GM21825 (cell line): ENCODE measurements around the gene MYOM1.
A peak's percentile ranks its signal among the peaks of the same experiment; 100 is the strongest.

Experiments used
- ATAC-seq: cut with Tn5 transposase; IDR thresholded peaks from one replicate; pipeline ENCODE4 v1.9.1; 2021; ENCODE audit warnings: mild to moderate bottlenecking, moderate library complexity; ENCODE audit not compliant: unreplicated experiment

Gene MYOM1

GRCh38 chr18:3190610-3191009, 29.2 kb downstream of the MYOM1 start:
- ATAC-seq: no peak

GRCh38 chr18:3189884-3190283, 29.9 kb downstream of the MYOM1 start:
- ATAC-seq: no peak

- ATAC-seq: no peak
Measured at GRCh38 chr18:3186678-3187658, 32.8 kb downstream of the MYOM1 start.

GRCh38 chr18:3184275-3184963, 35.3 kb downstream of the MYOM1 start:
- no peak for ATAC-seq

GRCh38 chr18:3183103-3183717, 36.6 kb downstream of the MYOM1 start:
- no peak for ATAC-seq

GRCh38 chr18:3180325-3180724, 39.4 kb downstream of the MYOM1 start:
- no peak for ATAC-seq

- peak; percentile 50 for ATAC-seq
Measured at GRCh38 chr18:3179430-3180089, 40.2 kb downstream of the MYOM1 start.

- ATAC-seq: peak; percentile 84
Measured at GRCh38 chr18:3177902-3178687, 41.7 kb downstream of the MYOM1 start.

- ATAC-seq: no peak
Measured at GRCh38 chr18:3175195-3175758, 44.5 kb downstream of the MYOM1 start.

GRCh38 chr18:3172097-3172496, 47.7 kb downstream of the MYOM1 start:
- no peak for ATAC-seq

GRCh38 chr18:3171631-3172030, 48.1 kb downstream of the MYOM1 start:
- ATAC-seq: no peak

- no peak for ATAC-seq
Measured at GRCh38 chr18:3170441-3171161, 49.2 kb downstream of the MYOM1 start.

GRCh38 chr18:3164381-3164780, 55.4 kb downstream of the MYOM1 start:
- ATAC-seq: no peak

GRCh38 chr18:3163968-3164367, 55.8 kb downstream of the MYOM1 start:
- no peak for ATAC-seq

GRCh38 chr18:3162181-3162580, 57.6 kb downstream of the MYOM1 start:
- ATAC-seq: no peak

GRCh38 chr18:3159830-3160229, 59.9 kb downstream of the MYOM1 start:
- ATAC-seq: no peak

- no peak for ATAC-seq
Measured at GRCh38 chr18:3157606-3158005, 62.2 kb downstream of the MYOM1 start.

- ATAC-seq: no peak
Measured at GRCh38 chr18:3157086-3157485, 62.7 kb downstream of the MYOM1 start.

- ATAC-seq: no peak
Measured at GRCh38 chr18:3156325-3156640, 63.5 kb downstream of the MYOM1 start.
